ENCODE results near the gene RCSD1.

- TF ChIP-seq FOXJ3 (CRISPR knock-in tag; IDR thresholded peaks at IDR 0.05; ENCODE audit: borderline replicate concordance) (no peak), MXD4 (CRISPR knock-in tag; IDR thresholded peaks at IDR 0.05; ENCODE audit: borderline replicate concordance) (no peak), CTCF (IDR thresholded peaks at IDR 0.05) (no peak), TCF7 (CRISPR knock-in tag; IDR thresholded peaks at IDR 0.05; ENCODE audit: low read depth) (no peak), SP1 (CRISPR knock-in tag; conservative IDR thresholded peaks at IDR 0.05) (no peak)
- TF ChIP-seq, protein P1, sequence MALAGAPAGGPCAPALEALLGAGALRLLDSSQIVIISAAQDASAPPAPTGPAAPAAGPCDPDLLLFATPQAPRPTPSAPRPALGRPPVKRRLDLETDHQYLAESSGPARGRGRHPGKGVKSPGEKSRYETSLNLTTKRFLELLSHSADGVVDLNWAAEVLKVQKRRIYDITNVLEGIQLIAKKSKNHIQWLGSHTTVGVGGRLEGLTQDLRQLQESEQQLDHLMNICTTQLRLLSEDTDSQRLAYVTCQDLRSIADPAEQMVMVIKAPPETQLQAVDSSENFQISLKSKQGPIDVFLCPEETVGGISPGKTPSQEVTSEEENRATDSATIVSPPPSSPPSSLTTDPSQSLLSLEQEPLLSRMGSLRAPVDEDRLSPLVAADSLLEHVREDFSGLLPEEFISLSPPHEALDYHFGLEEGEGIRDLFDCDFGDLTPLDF (CRISPR knock-in tag; IDR thresholded peaks at IDR 0.05) = no peak
- TF ChIP-seq, protein P2, sequence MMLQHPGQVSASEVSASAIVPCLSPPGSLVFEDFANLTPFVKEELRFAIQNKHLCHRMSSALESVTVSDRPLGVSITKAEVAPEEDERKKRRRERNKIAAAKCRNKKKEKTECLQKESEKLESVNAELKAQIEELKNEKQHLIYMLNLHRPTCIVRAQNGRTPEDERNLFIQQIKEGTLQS (CRISPR knock-in tag; conservative IDR thresholded peaks at IDR 0.05) = no peak
These were observed 117.1 kb downstream of the RCSD1 start for GRCh38 chr1:167746988-167747655.

Data from WTC11 (cell line).